Measurements from ENCODE around the gene RBM46.
"Not testable (repeated sequence)": the region's sequence is repeated elsewhere in the genome, so short reads cannot be mapped to it uniquely, and the experiment has no call there.

RBM46 gene

DNA sequence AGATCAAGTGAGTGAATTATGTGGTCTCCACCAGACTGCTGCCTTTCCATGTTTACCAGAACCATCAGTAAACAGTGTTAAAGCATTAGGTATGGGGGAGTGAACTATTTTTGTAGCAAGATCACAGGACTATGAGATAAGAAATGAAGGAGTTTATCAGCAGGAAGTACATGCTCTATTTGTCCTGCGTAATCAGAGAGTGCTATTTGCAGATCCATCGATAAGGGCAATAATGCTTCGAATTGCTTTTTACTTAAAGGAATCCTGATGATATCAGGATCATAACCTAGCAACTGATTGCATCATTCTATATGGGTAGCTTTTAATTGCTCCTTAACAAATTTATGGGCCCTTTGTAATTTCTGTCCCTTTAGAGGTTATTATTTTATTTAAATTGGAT lies 57.1 kb downstream of the RBM46 start:
- DNase-seq, result no peak

DNA sequence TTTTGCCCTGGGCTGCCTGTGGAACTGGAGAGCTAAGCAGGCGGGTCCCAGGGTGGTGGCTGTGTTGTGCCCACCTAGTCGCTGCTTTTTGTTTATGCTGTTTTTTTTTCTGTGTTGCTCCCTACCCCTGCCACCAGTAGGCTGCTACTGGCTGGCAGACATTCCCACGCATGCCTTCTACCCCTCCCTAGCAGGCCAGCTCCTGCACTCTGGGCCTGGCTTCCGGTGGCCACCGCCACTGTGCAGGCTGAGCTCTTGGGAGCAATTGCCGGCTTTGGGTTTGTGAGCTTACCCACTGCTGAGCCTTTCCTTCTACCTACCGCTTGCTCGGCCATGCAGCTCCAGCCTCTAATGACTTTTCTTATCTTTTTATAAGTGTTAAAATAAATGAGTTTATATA lies 57.6 kb downstream of the RBM46 start:
- no peak for DNase-seq

DNA sequence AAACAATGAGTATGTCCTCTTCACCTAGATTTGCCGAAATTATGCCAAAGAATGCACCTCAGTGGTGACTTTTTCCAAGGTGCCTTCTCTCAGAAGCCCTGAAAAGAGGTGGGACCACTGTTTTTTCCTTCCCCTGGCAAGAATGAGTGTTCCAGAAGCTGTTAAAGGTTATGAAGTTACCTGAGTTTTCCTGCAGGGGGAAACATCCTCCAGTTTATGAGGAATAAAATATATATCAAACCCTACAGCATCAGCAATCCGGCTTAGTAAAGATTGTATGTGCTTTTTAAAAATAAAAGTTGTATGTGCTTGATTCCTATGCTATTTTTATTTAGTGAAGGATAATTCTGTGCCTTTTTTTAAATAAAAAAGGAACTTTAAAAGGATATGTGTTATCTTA lies 73.3 kb downstream of the RBM46 start:
- no peak for DNase-seq

DNA sequence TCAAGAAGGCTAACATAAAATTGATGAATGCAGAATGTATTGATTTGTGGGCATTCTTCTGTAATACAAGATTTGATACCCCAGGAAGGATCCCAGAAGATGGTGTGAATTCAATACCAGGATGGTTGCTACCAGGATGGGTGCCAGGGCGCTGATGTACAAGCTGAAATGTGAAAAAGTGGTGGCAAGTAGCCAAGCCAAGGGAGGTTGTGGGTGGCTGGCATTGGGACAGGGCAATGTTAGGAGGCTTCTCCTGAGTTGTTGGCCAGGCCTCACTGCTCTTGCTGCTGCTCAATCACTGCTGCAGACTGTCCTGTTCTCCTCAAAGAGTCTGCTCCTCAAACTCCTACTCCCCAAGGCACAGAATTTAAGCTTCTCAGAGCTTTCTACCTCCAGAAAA lies 77.1 kb downstream of the RBM46 start:
- no peak for DNase-seq

DNA sequence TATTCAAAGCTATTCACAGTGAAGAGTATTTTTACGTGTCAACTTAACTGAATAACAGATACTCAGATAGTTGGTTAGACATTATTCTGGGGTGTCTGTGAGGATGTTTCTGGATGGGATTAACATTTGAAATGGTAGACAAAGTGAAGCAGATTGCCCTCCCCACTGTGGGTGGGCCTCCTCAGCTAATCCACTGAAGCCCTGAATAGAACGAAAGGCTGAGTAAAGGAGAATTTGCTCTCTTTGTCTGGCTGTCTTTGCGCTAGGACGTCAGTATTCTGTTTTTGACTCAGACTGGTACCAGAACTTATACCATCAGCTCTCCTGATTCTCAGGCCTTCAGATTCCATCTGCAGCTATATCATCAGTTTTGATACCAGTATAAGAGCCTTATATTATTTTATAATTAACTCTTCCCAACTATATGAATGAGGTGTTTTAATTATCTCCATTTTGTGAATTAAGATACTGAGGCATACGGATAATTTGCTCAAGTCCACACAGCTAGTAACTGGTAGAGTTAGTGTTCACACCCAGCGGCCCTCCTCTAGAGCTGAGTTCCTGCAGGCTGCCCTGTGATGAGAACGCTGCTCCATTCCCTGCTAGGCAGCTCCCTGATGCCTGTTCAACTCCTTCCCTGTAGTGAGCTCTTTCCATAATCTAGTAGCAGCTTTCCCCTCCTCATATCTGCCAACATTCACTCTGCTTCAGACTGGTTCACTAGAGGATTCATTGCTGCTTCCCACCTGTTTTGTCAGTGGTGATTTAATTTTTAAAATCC lies 87.5 kb downstream of the RBM46 start:
- no peak for DNase-seq

DNA sequence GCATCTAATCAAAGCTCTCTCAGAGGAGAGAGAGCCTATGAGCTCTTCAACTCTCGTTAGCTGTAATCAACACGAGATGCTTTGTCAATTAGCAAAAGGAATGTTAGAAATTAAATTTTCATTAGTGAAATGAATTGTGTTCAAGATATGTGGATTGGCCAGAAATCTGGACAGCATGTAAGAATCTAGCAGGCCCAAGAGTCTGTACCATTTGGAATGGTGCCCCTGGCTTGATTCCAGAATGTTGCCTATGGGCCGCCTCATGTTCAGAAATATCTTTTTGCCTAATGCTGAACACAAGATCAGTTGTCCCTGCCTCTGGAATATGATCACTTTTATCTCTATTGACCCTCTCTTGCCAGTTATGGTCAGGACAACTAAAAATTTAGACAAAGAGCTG lies 88.2 kb downstream of the RBM46 start:
- no peak for DNase-seq

DNA sequence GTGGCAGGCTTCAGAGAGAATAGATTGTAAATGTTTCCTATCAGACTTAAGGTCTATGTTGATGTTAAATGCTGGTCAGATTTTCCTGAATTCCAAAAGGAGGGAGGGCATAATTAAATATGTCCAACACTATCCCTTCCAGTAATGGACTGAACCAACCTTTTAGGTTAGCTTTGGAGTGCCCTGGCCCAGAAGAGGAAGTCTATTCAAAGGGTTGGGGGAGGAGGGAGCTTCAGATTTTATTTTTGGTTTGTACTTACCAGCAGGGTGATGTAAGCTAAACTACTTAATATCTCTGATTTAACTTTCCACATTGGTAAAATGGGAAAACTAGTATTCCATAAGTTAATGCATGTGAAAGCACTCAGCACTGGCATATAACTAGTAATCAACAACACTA lies 91.1 kb downstream of the RBM46 start:
- no peak for DNase-seq

DNA sequence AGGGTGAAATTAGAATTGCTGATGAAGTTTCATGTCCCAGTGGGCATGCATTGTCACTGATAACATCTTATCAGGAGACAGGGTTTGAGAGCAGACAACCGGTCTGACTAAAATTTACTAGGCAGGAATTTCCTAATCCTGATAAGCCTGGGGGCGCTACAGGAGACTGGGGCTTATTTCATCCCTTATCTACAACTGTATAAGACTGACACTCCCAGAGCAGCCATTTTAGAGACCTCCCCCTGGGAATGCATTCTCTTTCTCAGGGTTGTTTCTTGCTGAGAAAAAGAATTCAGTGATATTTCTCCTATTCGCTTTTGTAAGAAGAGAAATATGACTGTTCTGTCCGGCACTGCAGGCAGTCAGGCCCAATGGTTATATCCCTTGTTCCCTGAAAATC lies 93.0 kb downstream of the RBM46 start:
- not testable (repeated sequence) for DNase-seq

DNA sequence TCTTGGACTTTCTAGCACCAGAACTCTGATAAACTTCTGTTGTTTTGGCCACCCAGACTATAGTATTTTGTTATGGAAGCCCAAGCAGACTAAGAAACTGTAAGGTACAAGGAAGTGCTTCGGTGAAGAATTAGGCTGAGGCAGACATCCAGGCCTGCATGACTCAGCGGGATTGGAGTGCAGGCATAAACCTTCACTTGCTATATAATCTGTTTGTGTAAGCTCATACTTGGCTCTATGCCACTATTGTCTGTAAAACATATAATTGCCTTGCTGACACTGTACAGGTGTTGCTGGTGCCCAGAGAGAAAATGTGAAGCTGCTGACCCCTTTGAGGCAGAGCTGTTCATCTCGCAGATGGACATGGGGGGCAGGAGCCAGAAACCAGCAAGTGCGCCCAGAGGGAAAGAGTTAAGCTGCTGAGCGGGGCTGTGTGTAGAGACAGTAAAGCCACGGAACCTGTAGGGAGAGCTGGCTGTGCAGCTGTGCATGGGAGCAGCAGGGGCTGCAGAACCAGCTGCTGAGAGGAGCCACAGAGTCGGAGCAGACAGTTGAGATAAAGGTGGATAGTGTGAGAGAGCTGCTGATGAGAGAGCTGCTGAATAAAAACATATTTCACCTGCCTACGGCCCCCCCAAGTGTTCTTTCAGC lies 96.2 kb downstream of the RBM46 start:
- peak; percentile 10 for DNase-seq
